Nephron progenitor cell (in vitro differentiated cells): ENCODE data around the gene MED26.

Source experiments
- DNase-seq: peaks from one replicate; pipeline ENCODE4 v3.0.0; 2021
- H3K27ac Mint-ChIP-seq: 2 replicates; pipeline ENCODE4 v1.8.0; 2021; ENCODE audit warnings: mild to moderate bottlenecking, moderate library complexity, mixed read lengths
- H3K27me3 Mint-ChIP-seq: 2 replicates; pipeline ENCODE4 v1.8.0; 2021; ENCODE audit warnings: mild to moderate bottlenecking, low read depth, mixed read lengths; ENCODE audit not compliant: poor library complexity
- H3K36me3 Mint-ChIP-seq: 2 replicates; pipeline ENCODE4 v1.8.0; 2021; ENCODE audit warnings: low read depth, mixed read lengths
- H3K4me1 Mint-ChIP-seq: 2 replicates; pipeline ENCODE4 v1.8.0; 2021; ENCODE audit warnings: mixed read lengths
- H3K4me3 Mint-ChIP-seq: 2 replicates; pipeline ENCODE4 v1.8.0; 2021; ENCODE audit warnings: mild to moderate bottlenecking, moderate library complexity, mixed read lengths
- H3K9me3 Mint-ChIP-seq: 2 replicates; pipeline ENCODE4 v1.8.0; 2021; ENCODE audit warnings: mild to moderate bottlenecking, moderate library complexity, mixed read lengths
- CTCF ChIP-seq: fragments of 200-600 bp; sonication (generic); IDR thresholded peaks from 2 replicates; pipeline ENCODE4 v1.5.0; 2021; ENCODE audit warnings: antibody characterized with exemption

MED26 gene

GRCh38 chr19:16659832-16660708 lies 32.1 kb upstream of the MED26 start, which contains the start of gene SMIM7:
TSS of gene SMIM7 (minus strand) at chr19:16660144. CDS start at chr19:16660110, 34 bp downstream.
- DNase-seq: peak; percentile 97
- Mint-ChIP-seq H3K36me3 (peaks cover 28% of the 10 kb centered on the region), H3K4me3 (peak within 1 kb of the TSS; percentile 99), H3K9me3 (no peaks in the 10 kb centered on the region), H3K4me1 (peaks cover 37% of the 10 kb centered on the region), H3K27ac (peak within 1 kb of the TSS; percentile 99), H3K27me3 (peaks cover 39% of the 10 kb centered on the region)
- no peak for TF ChIP-seq CTCF

GRCh38 chr19:16659464-16659831 lies 31.4 kb upstream of the MED26 start:
- no peak for DNase-seq
- Mint-ChIP-seq H3K4me3 (peak overlapping the region; percentile 99), H3K27ac (peak overlapping the region; percentile 99), H3K9me3 (no peaks in the 10 kb centered on the region), H3K27me3 (peaks cover 38% of the 10 kb centered on the region), H3K36me3 (peaks cover 34% of the 10 kb centered on the region), H3K4me1 (peaks cover 37% of the 10 kb centered on the region)
- no peak for TF ChIP-seq CTCF

- Mint-ChIP-seq H3K9me3 (no peaks in the 10 kb centered on the region), H3K4me3 (peak overlapping the region; percentile 36), H3K27ac (no peak overlapping the region), H3K27me3 (peaks cover 18% of the 10 kb centered on the region), H3K36me3 (peaks cover 54% of the 10 kb centered on the region), H3K4me1 (peaks cover 32% of the 10 kb centered on the region)
- no peak for DNase-seq
- no peak for TF ChIP-seq CTCF
Observed at GRCh38 chr19:16657384-16657783, 29.4 kb upstream of the MED26 start.

- H3K36me3 Mint-ChIP-seq: peaks cover 70% of the 10 kb centered on the region
- H3K9me3 Mint-ChIP-seq: no peaks in the 10 kb centered on the region
- H3K4me3 Mint-ChIP-seq: no peak overlapping the region
- DNase-seq: no peak
- peaks cover 6% of the 10 kb centered on the region for H3K27me3 Mint-ChIP-seq
- H3K27ac Mint-ChIP-seq: no peak overlapping the region
- peaks cover 23% of the 10 kb centered on the region for H3K4me1 Mint-ChIP-seq
- no peak for TF ChIP-seq CTCF
Observed at GRCh38 chr19:16655727-16656126, 27.7 kb upstream of the MED26 start.

- no peak for TF ChIP-seq CTCF
- DNase-seq: no peak
- Mint-ChIP-seq H3K4me1 (peaks cover 23% of the 10 kb centered on the region), H3K4me3 (no peak overlapping the region), H3K36me3 (peaks cover 81% of the 10 kb centered on the region), H3K27me3 (peaks cover 6% of the 10 kb centered on the region), H3K9me3 (no peaks in the 10 kb centered on the region), H3K27ac (no peak overlapping the region)
Observed at GRCh38 chr19:16654627-16655026, 26.6 kb upstream of the MED26 start.

- H3K36me3 Mint-ChIP-seq: peaks cover 84% of the 10 kb centered on the region
- no peak for TF ChIP-seq CTCF
- no peak overlapping the region for H3K27ac Mint-ChIP-seq
- peaks cover 6% of the 10 kb centered on the region for H3K27me3 Mint-ChIP-seq
- no peak for DNase-seq
- H3K4me1 Mint-ChIP-seq: peaks cover 18% of the 10 kb centered on the region
- H3K4me3 Mint-ChIP-seq: no peak overlapping the region
- no peaks in the 10 kb centered on the region for H3K9me3 Mint-ChIP-seq
Observed at GRCh38 chr19:16654140-16654539, 26.1 kb upstream of the MED26 start.
